HepG2 (cell line): ENCODE data around the gene CD248. TPM values are rescaled to one million over a fixed set of nuclear protein-coding genes. Genes with fewer than 3 reads are reported as not detected.

ENCODE experiments used
- AGO1 ChIP-seq: fragments of 200-400 bp; formaldehyde crosslinking; IDR thresholded peaks from 2 replicates; pipeline ENCODE4 v1.6.1; 2017; ENCODE audit warnings: mild to moderate bottlenecking, low read depth, low read length, moderate library complexity; ENCODE audit not compliant: poor library complexity, severe bottlenecking
- ATRX ChIP-seq: sonication (generic); formaldehyde crosslinking; IDR thresholded peaks from 2 replicates; pipeline ENCODE4 v1.4.0; 2020; ENCODE audit warnings: missing genetic modification reagents, borderline replicate concordance
- FOXJ3 ChIP-seq: sonication (generic); formaldehyde crosslinking; IDR thresholded peaks from 2 replicates; pipeline ENCODE4 v1.4.0; 2020; ENCODE audit warnings: missing genetic modification reagents, mild to moderate bottlenecking, borderline replicate concordance
- GFI1 ChIP-seq: sonication (generic); formaldehyde crosslinking; IDR thresholded peaks from 2 replicates; pipeline ENCODE4 v1.5.0; 2020; ENCODE audit warnings: missing genetic modification reagents, mild to moderate bottlenecking, borderline replicate concordance
- HNF1A ChIP-seq, 2 experiments: sonication (generic) in 1 of 2; formaldehyde crosslinking in 1 of 2; IDR thresholded peaks; 2 replicates each; pipeline versions ENCODE4 v1.4.0 to v1.6.1; 2016 to 2020; ENCODE audit warnings: borderline replicate concordance in 1 of 2, low read depth in 1 of 2, mild to moderate bottlenecking in 1 of 2, missing genetic modification reagents in 1 of 2
- KDM2A ChIP-seq: sonication (generic); formaldehyde crosslinking; IDR thresholded peaks from 2 replicates; pipeline ENCODE4 v1.4.0; 2020; ENCODE audit warnings: low read depth, missing genetic modification reagents, borderline replicate concordance
- PAWR ChIP-seq: sonication (generic); formaldehyde crosslinking; IDR thresholded peaks from 2 replicates; pipeline ENCODE4 v1.4.0; 2020; ENCODE audit warnings: missing genetic modification reagents, mild to moderate bottlenecking, borderline replicate concordance
- TBP ChIP-seq: sonication (generic); formaldehyde crosslinking; IDR thresholded peaks from 2 replicates; pipeline ENCODE4 v1.5.0; 2020; ENCODE audit warnings: missing genetic modification reagents
- ZNF709 ChIP-seq: sonication (generic); formaldehyde crosslinking; IDR thresholded peaks from 2 replicates; pipeline ENCODE4 v1.5.0; 2020; ENCODE audit warnings: mild to moderate bottlenecking, missing genetic modification reagents
- polyA plus RNA-seq, 8 experiments: library from polyadenylated mRNA; depleted of rRNA in 3 of 8; stranded (reverse) in 7 of 8; unstranded in 1 of 8; fragments of >200 nt; fragmentation: Illumina TruSeq in 4 of 8; extraction: Trizol in 4 of 8; gene quantifications; 2 replicates each; pipeline versions ENCODE4 v1.2.1 to v1.2.3, GENCODE V29; 2011 to 2016; ENCODE audit warnings: low read depth in 4 of 8, missing spikeins in 1 of 8, mixed read lengths in 1 of 8; ENCODE audit not compliant: insufficient read depth in 1 of 8
- total RNA-seq, 5 experiments: library from RNA; depleted of rRNA; stranded (reverse); fragments of >200 nt; fragmentation: Illumina TruSeq; extraction: Trizol; gene quantifications; 2 replicates each; pipeline ENCODE4 v1.2.3, GENCODE V29; 2016; ENCODE audit warnings: low read depth in 1 of 5
- TF ChIP-seq, protein P1 (sequence below): sonication (generic); formaldehyde crosslinking; IDR thresholded peaks from 2 replicates; pipeline ENCODE4 v1.8.0; 2022; ENCODE audit warnings: missing genetic modification reagents, mild to moderate bottlenecking, borderline replicate concordance
- TF ChIP-seq, protein P2 (sequence below): sonication (generic); formaldehyde crosslinking; IDR thresholded peaks from 2 replicates; pipeline ENCODE4 v1.5.0; 2020; ENCODE audit warnings: missing genetic modification reagents, mild to moderate bottlenecking, borderline replicate concordance
- TF ChIP-seq, protein P3 (sequence below): sonication (generic); formaldehyde crosslinking; IDR thresholded peaks from 2 replicates; pipeline ENCODE4 v1.4.0; 2020; ENCODE audit warnings: missing genetic modification reagents, borderline replicate concordance
- TF ChIP-seq, protein P4 (sequence below): sonication (generic); formaldehyde crosslinking; IDR thresholded peaks from 2 replicates; pipeline ENCODE4 v1.5.0; 2020; ENCODE audit warnings: mild to moderate bottlenecking, missing genetic modification reagents
- TF ChIP-seq, protein P5 (sequence below): fragments of 450-650 bp; IDR thresholded peaks from 2 replicates; pipeline ENCODE4 v1.6.1; 2017; ENCODE audit warnings: mild to moderate bottlenecking

The CD248 gene
- total and polyA plus RNA-seq, 2 of the 13 experiments (the other 11 are each of a cell fraction or from before 2014, with no cell fraction given): 0.25 to 0.35 TPM

GRCh38 chr11:66347425-66348276 lies 30.8 kb upstream of the CD248 start, which contains the start of gene B4GAT1 (continued):
- TF ChIP-seq, protein P1, sequence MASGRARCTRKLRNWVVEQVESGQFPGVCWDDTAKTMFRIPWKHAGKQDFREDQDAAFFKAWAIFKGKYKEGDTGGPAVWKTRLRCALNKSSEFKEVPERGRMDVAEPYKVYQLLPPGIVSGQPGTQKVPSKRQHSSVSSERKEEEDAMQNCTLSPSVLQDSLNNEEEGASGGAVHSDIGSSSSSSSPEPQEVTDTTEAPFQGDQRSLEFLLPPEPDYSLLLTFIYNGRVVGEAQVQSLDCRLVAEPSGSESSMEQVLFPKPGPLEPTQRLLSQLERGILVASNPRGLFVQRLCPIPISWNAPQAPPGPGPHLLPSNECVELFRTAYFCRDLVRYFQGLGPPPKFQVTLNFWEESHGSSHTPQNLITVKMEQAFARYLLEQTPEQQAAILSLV (CRISPR knock-in tag): no peak
- 0 out of 2 replicates have a peak, but pooled peaks have one; percentile 18 for TF ChIP-seq KDM2A (CRISPR knock-in tag)
- TF ChIP-seq PAWR: no peak
- TF ChIP-seq GFI1: peak; percentile 42
- no peak for TF ChIP-seq TBP (CRISPR knock-in tag)
- TF ChIP-seq, protein P2, sequence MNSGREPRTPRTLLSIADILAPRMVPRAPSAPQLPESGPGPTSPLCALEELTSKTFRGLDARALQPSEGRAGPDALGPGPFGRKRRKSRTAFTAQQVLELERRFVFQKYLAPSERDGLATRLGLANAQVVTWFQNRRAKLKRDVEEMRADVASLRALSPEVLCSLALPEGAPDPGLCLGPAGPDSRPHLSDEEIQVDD (CRISPR knock-in tag): no peak
- TF ChIP-seq, protein P3, sequence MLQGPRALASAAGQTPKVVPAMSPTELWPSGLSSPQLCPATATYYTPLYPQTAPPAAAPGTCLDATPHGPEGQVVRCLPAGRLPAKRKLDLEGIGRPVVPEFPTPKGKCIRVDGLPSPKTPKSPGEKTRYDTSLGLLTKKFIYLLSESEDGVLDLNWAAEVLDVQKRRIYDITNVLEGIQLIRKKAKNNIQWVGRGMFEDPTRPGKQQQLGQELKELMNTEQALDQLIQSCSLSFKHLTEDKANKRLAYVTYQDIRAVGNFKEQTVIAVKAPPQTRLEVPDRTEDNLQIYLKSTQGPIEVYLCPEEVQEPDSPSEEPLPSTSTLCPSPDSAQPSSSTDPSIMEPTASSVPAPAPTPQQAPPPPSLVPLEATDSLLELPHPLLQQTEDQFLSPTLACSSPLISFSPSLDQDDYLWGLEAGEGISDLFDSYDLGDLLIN: no peak
- TF ChIP-seq AGO1: no peak
- no peak for TF ChIP-seq ATRX (CRISPR knock-in tag)
- TF ChIP-seq, protein P4, sequence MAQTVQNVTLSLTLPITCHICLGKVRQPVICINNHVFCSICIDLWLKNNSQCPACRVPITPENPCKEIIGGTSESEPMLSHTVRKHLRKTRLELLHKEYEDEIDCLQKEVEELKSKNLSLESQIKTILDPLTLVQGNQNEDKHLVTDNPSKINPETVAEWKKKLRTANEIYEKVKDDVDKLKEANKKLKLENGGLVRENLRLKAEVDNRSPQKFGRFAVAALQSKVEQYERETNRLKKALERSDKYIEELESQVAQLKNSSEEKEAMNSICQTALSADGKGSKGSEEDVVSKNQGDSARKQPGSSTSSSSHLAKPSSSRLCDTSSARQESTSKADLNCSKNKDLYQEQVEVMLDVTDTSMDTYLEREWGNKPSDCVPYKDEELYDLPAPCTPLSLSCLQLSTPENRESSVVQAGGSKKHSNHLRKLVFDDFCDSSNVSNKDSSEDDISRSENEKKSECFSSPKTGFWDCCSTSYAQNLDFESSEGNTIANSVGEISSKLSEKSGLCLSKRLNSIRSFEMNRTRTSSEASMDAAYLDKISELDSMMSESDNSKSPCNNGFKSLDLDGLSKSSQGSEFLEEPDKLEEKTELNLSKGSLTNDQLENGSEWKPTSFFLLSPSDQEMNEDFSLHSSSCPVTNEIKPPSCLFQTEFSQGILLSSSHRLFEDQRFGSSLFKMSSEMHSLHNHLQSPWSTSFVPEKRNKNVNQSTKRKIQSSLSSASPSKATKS (CRISPR knock-in tag): no peak
- TF ChIP-seq FOXJ3 (CRISPR knock-in tag): no peak
- TF ChIP-seq HNF1A (IDR thresholded peaks at IDR 0.05; ENCODE audit: low read depth): no peak
- TF ChIP-seq HNF1A (CRISPR knock-in tag; IDR thresholded peaks at IDR 0.05; ENCODE audit: borderline replicate concordance): 0 out of 2 replicates have a peak, but pooled peaks have one; percentile 29
- TF ChIP-seq, protein P5, sequence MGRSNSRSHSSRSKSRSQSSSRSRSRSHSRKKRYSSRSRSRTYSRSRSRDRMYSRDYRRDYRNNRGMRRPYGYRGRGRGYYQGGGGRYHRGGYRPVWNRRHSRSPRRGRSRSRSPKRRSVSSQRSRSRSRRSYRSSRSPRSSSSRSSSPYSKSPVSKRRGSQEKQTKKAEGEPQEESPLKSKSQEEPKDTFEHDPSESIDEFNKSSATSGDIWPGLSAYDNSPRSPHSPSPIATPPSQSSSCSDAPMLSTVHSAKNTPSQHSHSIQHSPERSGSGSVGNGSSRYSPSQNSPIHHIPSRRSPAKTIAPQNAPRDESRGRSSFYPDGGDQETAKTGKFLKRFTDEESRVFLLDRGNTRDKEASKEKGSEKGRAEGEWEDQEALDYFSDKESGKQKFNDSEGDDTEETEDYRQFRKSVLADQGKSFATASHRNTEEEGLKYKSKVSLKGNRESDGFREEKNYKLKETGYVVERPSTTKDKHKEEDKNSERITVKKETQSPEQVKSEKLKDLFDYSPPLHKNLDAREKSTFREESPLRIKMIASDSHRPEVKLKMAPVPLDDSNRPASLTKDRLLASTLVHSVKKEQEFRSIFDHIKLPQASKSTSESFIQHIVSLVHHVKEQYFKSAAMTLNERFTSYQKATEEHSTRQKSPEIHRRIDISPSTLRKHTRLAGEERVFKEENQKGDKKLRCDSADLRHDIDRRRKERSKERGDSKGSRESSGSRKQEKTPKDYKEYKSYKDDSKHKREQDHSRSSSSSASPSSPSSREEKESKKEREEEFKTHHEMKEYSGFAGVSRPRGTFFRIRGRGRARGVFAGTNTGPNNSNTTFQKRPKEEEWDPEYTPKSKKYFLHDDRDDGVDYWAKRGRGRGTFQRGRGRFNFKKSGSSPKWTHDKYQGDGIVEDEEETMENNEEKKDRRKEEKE: no peak
- TF ChIP-seq ZNF709: peak; percentile 55; the same call in 1 of the 2 replicates
